GM12874 (cell line): Measurements from ENCODE around the gene GLYR1.

ENCODE experiments used
- TF ChIP-seq, protein P1 (sequence below): IDR thresholded peaks from 2 replicates; pipeline ENCODE4 v1.5.1; 2011; ENCODE audit warnings: low read depth, mild to moderate bottlenecking, control low read depth, low read length, moderate library complexity; ENCODE audit not compliant: insufficient read depth

Gene GLYR1

DNA sequence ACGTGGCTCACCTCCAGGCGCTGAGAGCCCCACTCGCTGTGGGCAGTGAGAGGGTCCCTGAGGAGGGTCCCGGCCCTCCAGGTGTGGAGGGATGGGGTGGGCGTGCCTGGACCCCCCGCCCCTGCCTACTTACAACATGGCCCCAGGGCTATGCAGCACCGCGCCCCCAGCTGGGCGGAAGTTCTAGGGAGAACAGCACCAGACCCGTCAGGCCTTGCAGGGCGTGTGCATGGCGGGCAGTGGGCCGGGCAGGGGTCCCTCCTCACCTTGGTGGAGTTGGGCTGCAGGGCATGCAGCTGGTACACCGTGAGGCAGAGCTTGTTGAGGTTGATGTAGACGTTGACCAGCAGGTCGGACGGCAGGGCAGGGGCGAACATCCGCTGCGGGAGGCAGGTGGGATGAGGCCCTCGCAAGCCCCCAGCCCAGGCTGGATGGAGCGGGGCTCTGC lies 49.3 kb downstream of the GLYR1 start:
- TF ChIP-seq, protein P1, sequence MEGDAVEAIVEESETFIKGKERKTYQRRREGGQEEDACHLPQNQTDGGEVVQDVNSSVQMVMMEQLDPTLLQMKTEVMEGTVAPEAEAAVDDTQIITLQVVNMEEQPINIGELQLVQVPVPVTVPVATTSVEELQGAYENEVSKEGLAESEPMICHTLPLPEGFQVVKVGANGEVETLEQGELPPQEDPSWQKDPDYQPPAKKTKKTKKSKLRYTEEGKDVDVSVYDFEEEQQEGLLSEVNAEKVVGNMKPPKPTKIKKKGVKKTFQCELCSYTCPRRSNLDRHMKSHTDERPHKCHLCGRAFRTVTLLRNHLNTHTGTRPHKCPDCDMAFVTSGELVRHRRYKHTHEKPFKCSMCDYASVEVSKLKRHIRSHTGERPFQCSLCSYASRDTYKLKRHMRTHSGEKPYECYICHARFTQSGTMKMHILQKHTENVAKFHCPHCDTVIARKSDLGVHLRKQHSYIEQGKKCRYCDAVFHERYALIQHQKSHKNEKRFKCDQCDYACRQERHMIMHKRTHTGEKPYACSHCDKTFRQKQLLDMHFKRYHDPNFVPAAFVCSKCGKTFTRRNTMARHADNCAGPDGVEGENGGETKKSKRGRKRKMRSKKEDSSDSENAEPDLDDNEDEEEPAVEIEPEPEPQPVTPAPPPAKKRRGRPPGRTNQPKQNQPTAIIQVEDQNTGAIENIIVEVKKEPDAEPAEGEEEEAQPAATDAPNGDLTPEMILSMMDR: no peak

- TF ChIP-seq, protein P1: no peak
Observed at GRCh38 chr16:4796982-4797804, 49.9 kb downstream of the GLYR1 start.

GRCh38 chr16:4795828-4796572 lies 51.1 kb downstream of the GLYR1 start:
- TF ChIP-seq, protein P1: no peak

DNA sequence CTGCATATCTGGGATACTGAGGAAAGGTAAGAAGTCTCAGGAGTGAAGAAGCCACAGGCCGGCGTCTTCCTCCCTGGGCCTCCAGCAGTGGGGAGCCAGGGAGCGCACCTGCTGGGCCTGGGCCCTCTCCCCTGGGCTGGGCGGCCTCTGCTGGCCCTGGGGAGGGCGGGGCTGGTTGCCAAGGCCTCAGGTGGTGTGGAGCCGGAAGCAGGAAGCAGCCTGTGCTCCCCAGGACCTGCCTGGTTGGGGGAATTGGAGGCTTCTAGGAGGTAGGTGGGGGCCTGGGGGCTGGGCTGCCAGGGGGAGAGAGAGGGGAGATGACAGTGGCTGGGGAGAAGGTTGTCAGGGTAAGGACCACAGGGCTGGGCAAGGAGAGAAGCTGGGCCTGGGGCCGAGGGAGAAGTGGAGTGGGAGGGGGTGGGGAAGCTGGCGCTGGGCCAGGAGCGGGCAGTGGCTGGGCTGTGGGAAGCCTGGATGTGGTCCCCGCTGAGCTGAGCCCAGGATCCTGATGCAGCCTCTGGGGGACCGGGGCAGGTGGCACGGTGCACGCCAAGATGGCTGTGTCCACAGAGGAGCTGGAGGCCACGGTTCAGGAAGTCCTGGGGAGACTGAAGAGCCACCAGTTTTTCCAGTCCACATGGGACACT lies 51.8 kb downstream of the GLYR1 start, which contains the start of gene SMIM22:
SMIM22 (plus strand) TSS at position 189 of the 647 bp plus-strand sequence; CDS start at position 555, 366 bp downstream.
- TF ChIP-seq, protein P1: no peak

DNA sequence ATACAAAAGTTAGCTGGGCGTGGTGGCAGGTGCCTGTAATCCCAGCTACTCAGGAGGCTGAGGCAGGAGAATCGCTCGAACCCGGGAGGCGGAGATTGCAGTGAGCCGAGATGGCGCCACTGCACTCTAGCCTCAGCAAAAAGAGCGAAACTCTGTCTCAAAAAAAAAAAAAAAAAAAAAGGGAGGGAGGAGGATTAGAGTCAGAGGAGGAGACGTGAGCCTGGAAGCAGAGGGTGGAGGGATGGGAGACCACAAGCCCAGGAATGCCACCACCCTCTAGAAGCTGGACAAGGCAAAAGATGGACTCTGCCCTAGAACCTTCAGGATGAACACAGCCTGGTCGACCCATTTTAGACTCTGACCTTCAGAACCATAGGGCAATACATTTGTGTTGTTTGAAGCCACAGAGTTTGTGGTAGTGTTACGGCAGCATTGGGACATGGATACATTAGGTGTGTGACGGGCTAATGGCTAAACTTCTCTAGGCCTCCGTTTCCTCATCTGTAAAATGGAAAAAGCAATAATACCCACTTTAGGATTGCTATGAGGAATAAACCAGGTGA lies 54.1 kb downstream of the GLYR1 start:
- TF ChIP-seq, protein P1: no peak

DNA sequence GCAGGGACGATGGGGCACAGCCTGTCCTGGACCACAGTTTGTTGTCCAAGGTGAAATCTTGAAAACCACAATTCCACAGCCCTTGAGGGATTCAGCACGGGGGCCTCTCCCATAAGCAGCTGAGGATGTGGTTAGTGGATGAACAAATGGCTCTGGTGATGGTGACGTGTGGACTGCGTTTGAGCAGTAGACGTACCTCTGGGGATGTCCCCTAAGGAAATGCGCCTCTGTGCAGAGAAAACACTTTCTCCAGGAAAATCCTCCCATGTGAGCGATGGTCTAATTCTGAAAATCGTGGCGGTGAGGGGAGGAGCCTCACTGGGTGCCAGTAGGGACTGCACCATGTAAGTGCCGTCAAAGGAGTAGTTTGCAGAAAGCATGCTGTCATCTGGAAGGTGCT lies 56.2 kb downstream of the GLYR1 start:
- TF ChIP-seq, protein P1: no peak
